ENCODE data around the gene SFMBT2. TPM values are rescaled to one million over a fixed set of nuclear protein-coding genes. Genes with fewer than 3 reads are reported as not detected.

Gene SFMBT2
- 7.3 to 11.2 TPM (median 9.2 TPM) in 5 replicates for total RNA-seq (2022; extraction: Qiagen RNA extraction; ENCODE audit: low read depth)

DNA sequence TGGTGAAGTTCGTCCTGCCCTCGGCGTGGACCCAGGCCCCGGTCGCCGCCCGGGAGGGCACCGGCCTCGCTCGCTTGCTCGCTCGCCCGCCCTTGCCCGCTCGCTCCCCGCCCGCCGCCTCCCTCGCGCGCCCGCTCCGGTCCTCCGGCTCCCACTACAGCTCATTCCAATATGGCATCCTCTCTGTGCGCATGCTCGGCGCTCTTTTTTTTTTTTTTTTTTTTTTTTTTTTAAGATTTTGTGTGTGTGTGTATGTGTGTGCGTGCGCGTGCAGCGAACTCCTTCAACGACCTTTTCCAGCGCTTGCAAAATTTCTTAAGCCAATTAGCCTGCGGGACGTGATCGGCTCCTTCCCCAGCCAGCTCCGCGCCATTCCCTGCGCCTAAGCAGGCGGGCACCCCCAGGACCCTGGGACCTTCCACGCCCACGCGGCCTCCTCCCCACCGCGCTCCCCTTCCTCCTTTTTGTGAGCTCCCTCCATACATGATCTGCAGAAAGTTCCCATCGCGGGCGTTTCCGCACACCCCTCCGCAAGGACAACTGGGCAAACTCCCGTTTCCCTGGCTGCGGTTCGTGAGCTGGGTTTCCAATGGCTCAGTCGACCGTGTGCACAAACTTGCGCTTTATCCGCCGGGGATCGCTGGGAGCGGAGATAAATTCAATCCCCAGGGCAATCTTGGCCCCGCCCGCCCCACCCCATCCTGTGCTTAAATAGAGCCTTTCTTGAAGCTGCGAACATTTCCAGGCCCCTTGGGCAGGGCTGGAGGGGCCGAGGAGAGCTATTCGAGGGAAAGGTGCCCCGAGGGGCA lies at the start of gene SFMBT2:
Gene SFMBT2 (minus strand): TSS at position 173 of the 809 bp plus-strand sequence. CDS start 29,136 bp downstream, outside the sequence.

Data from A549 treated with GW870086 at 1 μM for 4 hours (cell line).